Activated T-helper 1 cell treated with anti-CD3 and anti-CD28 coated beads, Interleukin-12 subunit alpha, Interleukin-12 subunit beta, Interleukin-2, Interleukin-4 antibody, amounts not matched to agents 30 ng/mL and 10 ng/mL and 1 ng/mL, durations not matched to agents 14 hours and 24 hours and 36 hours (primary cell): Measurements from ENCODE around the gene ZNF618. TPM values are rescaled to one million over a fixed set of nuclear protein-coding genes. Genes with fewer than 3 reads are reported as not detected.

ENCODE experiments used
- DNase-seq: peaks from one replicate; pipeline ENCODE4 v3.0.0; 2021; ENCODE audit warnings: low spot score
- H3K27ac Mint-ChIP-seq: one replicate; pipeline ENCODE4 v1.8.0; 2021; ENCODE audit warnings: mild to moderate bottlenecking, mixed read lengths
- H3K27me3 Mint-ChIP-seq: one replicate; pipeline ENCODE4 v1.8.0; 2022; ENCODE audit warnings: mild to moderate bottlenecking, moderate library complexity, mixed read lengths; ENCODE audit not compliant: insufficient read depth
- H3K36me3 Mint-ChIP-seq: one replicate; pipeline ENCODE4 v1.8.0; 2021; ENCODE audit warnings: low read depth, mixed read lengths
- H3K4me1 Mint-ChIP-seq: one replicate; pipeline ENCODE4 v1.8.0; 2021; ENCODE audit warnings: low read depth, mixed read lengths
- H3K4me3 Mint-ChIP-seq: one replicate; pipeline ENCODE4 v1.8.0; 2021; ENCODE audit warnings: mild to moderate bottlenecking, moderate library complexity, mixed read lengths
- H3K9me3 Mint-ChIP-seq: one replicate; pipeline ENCODE4 v1.8.0; 2021; ENCODE audit warnings: mixed read lengths
- intact Hi-C: fragments of 100-400 bp; cut with micrococcal nuclease; formaldehyde crosslinking; loops from one replicate; pipeline ENCODE4 v1.15.1; 2024
- total RNA-seq: library from RNA; stranded (reverse); gene quantifications from 2 replicates; pipeline ENCODE4 v1.2.3, GENCODE V29; 2022

Gene ZNF618
- total RNA-seq, 1 donor from 2014 or later = 0.16 TPM

DNA sequence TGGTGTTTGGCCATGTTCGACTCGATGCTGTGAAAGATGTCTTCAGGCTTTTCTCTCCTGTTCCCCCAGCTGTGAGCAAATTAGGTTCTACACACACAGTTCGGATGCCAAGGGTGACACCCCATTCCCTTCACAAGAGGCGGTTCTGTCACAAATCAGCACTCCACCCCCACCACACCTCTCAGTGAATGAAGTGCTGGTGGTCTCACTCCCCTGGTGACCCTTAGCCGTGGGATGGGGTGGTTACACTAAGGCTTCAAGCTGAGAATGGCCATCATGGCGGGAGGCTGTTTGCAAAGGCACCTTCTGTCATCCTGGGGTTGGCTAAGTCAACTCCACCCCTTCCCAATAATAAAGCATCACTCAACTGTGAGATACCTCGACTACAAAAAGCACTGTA, 175.6 kb downstream of the ZNF618 start:
- Mint-ChIP-seq H3K27me3 (no peaks in the 10 kb centered on the region), H3K4me1 (no peaks in the 10 kb centered on the region), H3K9me3 (no peaks in the 10 kb centered on the region), H3K4me3 (no peak overlapping the region), H3K27ac (no peak overlapping the region), H3K36me3 (no peaks in the 10 kb centered on the region)
- DNase-seq = no peak
- intact Hi-C loops = no loop called here

DNA sequence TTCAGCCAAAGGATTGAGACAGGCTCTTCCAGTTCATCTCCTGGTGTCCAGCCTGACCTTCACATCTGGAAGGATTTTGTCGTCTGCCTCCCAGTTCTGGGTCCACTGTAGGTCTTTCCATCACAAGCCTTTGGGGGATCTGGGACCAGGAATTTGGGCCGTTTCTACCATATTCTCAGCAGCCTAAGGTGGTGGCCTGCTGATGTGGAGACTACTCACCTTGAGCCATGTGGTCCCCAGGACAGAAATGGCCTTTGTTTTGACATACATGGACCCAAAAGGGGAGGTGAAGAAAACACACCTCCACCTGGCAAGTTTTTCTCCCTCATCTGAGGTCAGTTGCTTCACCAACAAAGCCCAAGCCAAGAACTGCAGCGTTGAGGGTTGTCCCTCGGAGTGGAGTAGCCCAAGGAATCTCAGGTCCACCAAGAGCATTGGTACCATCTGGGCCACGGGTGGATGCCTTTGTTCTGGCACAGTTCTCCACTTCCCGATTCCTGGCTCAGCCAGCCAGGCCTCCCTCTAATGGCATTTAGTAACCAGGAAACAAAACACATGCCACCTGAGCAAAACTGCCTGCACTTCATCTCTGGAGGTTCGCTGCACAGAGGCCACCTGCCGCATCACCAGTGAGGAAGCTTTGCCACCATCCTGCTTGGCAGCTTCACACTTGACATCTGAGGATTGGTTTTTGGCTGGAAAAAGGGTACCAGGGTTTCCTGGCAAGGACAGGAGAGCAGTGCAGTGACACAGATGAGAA, 177.3 kb downstream of the ZNF618 start:
- no peak overlapping the region for H3K27ac Mint-ChIP-seq
- no peak for DNase-seq
- intact Hi-C loops = no loop called here
- H3K9me3 Mint-ChIP-seq = no peaks in the 10 kb centered on the region
- H3K4me3 Mint-ChIP-seq = no peak overlapping the region
- H3K4me1 Mint-ChIP-seq = no peaks in the 10 kb centered on the region
- no peaks in the 10 kb centered on the region for H3K27me3 Mint-ChIP-seq
- no peaks in the 10 kb centered on the region for H3K36me3 Mint-ChIP-seq

DNA sequence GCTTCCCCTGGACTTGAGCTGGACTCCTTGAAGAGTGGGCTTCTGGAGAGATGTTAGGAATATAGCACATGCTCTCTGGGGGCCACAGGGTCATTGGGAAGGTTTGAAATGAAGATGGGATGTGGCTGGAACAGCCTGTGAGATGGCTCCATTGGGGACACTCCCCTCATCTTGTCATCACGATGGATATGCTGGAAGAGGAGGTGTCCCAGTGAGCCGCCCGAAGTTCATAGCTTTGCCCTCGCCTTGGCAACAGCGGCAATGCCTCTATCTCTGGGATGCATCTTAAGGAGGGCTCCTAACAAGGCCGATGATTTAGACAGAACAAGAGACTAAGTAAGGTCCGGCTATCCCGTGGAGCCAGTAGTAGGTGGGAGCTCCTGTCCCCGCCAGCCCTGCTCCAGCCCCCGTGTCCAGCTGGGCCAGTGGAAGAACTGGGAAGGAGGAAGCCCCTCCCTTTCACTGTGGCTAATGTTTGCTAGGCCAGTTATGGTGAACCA, 178.1 kb downstream of the ZNF618 start:
- no peaks in the 10 kb centered on the region for H3K4me1 Mint-ChIP-seq
- no peak for DNase-seq
- intact Hi-C loops = no loop called here

DNA sequence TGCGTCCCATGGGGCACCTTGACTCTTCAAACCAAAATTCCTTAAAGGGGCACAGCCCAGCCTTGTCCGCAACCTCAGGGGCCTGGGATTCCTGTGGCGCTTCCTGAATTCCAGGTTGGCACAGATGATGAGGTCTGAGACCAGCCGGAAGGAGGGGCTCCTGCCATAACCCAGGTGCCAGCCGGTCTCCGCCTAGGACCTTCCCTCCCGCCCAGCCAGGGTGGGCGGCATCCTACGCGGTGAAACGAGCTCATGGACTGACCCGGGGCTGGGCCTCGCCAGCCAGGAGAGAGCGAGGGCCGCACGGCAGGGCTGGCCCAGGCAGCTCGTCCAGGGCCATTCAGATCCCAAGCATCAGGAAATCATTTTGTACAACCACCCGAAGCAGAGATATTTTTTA, 179.0 kb downstream of the ZNF618 start:
- Mint-ChIP-seq H3K27ac (no peak overlapping the region), H3K9me3 (no peaks in the 10 kb centered on the region), H3K4me3 (no peak overlapping the region), H3K36me3 (no peaks in the 10 kb centered on the region), H3K4me1 (no peaks in the 10 kb centered on the region), H3K27me3 (peaks cover 2% of the 10 kb centered on the region)
- no peak for DNase-seq
- intact Hi-C loops = no loop called here

More for the DNA sequence above, 178.1 kb downstream of the ZNF618 start:
- no peak overlapping the region for H3K27ac Mint-ChIP-seq
- no peaks in the 10 kb centered on the region for H3K9me3 Mint-ChIP-seq
- no peak overlapping the region for H3K4me3 Mint-ChIP-seq
- no peaks in the 10 kb centered on the region for H3K36me3 Mint-ChIP-seq
- H3K27me3 Mint-ChIP-seq = peaks cover 2% of the 10 kb centered on the region

DNA sequence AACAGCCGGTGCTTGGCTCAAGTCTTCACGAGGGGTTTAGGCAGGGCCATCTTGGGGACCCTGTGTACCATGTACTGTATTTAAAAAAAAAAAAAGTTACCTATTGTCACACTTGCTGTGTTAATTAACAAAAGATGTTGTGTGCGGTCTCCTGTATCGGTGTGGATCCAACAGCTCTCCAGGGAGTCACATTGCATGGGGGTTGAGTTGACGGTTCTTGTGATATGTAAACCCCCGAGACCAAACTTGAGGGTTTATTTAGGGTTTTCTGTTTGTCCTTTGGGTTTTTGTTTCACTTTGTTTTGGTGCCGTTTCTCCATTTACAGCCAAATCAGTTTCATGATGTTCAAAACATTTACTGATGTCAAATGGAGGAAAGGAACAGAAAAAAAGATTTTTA, 179.8 kb downstream of the ZNF618 start:
- intact Hi-C loops = no loop called here
- no peaks in the 10 kb centered on the region for H3K36me3 Mint-ChIP-seq
- H3K27me3 Mint-ChIP-seq = peaks cover 2% of the 10 kb centered on the region
- no peaks in the 10 kb centered on the region for H3K4me1 Mint-ChIP-seq
- H3K27ac Mint-ChIP-seq = no peak overlapping the region
- no peak overlapping the region for H3K4me3 Mint-ChIP-seq
- DNase-seq = no peak
- no peaks in the 10 kb centered on the region for H3K9me3 Mint-ChIP-seq

DNA sequence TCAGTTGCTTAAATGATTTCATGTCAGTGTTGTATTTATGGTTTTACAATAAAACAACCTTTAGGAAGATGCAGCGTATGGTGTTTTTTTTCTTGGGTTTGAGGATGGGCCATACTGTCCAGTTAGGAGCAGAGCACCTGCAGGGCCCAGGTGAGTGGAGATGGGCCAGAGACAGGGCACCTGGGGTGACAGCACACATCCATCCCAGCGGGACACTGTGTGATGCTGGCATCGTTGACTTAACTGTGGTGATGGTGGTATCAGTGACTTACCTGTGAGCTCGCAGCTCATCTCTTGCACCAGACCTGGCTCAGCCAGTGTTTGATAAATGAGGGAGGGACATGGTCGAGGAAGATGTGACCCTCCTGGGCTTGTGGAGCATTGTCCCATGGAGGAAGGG, 180.4 kb downstream of the ZNF618 start:
- H3K9me3 Mint-ChIP-seq = no peaks in the 10 kb centered on the region
- H3K4me3 Mint-ChIP-seq = no peak overlapping the region
- DNase-seq = no peak
- H3K4me1 Mint-ChIP-seq = no peaks in the 10 kb centered on the region
- peaks cover 3% of the 10 kb centered on the region for H3K27me3 Mint-ChIP-seq
- no peaks in the 10 kb centered on the region for H3K36me3 Mint-ChIP-seq
- no peak overlapping the region for H3K27ac Mint-ChIP-seq
- intact Hi-C loops = no loop called here

DNA sequence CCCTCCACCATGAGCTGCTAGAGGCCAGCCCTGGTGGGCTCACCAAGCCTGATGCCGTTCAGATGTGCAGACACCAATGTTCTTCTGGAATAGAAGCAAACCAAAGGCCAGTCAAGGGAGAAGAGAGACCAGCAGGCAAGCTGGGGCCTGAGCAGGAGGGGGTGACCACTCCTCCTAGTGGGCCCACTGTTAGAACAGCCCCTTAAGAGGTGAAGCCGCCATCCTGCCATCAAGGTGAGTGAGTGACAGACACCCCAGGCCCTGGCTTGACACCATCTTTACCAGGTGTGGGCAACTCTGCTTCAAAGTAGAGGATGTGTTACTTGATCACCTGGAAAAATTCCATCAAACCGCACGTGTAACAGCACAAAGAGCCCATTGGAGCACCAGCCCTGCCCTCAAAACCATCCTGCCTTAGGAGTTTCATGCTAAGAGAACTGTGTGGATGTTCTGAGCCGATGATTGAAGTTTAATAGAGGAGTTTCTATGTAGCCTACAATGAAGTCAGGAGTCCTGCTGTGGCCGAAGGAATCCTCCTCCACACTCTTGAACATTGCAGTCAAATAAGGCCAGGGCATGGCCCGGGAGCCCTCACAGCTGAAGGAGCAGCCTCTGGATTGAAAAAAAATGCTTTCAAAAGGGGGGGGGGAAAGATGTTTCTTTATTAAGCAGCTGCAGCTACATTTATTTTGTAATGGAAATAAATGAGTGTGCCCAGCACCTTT, 181.2 kb downstream of the ZNF618 start:
- peaks cover 5% of the 10 kb centered on the region for H3K27me3 Mint-ChIP-seq

DNA sequence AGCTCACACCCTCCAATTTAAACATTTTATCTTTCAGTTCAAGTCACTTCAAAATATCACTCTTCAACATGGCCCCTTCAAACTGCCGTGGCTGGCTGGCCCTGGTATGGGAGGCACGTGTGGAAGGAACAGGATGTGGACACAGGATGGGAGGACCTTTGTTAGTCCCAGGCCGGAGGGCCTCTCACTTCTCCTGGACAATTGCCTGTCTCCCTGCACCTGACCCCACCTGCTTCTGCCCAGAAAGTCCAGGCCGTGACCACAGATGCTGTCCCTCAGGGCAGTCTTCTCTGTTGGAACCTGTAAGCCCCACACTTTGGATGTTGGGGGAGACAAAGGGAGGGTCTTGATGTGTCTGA, 182.6 kb downstream of the ZNF618 start:
- Mint-ChIP-seq H3K27ac (no peak overlapping the region), H3K4me1 (no peaks in the 10 kb centered on the region), H3K9me3 (no peaks in the 10 kb centered on the region), H3K27me3 (peaks cover 5% of the 10 kb centered on the region), H3K36me3 (no peaks in the 10 kb centered on the region), H3K4me3 (no peak overlapping the region)
- no peak for DNase-seq
- intact Hi-C loops = no loop called here

More for the DNA sequence above, 181.2 kb downstream of the ZNF618 start:
- no peak for DNase-seq
- Mint-ChIP-seq H3K27ac (no peak overlapping the region), H3K36me3 (no peaks in the 10 kb centered on the region), H3K4me3 (no peak overlapping the region), H3K9me3 (no peaks in the 10 kb centered on the region), H3K4me1 (no peaks in the 10 kb centered on the region)
- intact Hi-C loops = no loop called here

DNA sequence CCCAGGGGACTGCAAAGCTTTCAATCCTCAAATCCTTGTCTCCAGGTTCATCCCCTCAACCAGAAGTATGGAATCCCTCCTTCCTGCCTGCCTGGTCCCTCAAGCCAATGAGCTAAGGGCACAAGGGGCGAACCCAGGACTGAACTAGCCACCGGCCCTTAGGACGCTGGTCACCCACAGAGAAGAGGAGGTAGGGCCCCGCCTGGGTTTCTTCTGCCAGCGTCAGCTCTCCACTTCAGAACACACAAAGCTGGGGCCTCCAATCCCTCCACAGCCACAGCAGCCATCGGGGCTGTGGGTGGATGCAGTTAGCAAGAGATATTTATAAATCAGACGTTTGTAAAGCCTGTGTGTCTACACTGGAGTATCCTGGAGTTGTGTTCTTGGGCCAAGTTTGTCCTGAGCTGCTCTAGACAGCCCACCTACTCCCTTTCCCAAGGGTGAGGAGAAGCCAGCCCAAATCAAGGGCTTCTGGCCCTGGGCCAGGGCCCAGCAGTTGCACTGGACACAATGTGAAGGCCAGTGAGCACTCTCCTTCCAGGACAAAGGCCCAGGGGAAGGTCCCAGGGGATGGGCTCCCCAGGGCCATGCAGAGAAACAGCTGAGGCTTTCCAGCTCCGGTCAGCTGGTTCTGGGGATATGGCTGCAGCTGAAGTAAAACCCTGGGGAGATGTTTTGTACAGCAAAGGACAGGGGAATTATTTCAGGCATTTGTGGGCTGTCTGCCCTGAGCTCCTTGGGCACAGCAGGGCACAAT, 183.1 kb downstream of the ZNF618 start:
- H3K4me3 Mint-ChIP-seq = no peak overlapping the region
- peaks cover 5% of the 10 kb centered on the region for H3K27me3 Mint-ChIP-seq
- no peaks in the 10 kb centered on the region for H3K4me1 Mint-ChIP-seq
- DNase-seq = no peak
- H3K27ac Mint-ChIP-seq = no peak overlapping the region
- no peaks in the 10 kb centered on the region for H3K9me3 Mint-ChIP-seq
- intact Hi-C loops = no loop called here
- no peaks in the 10 kb centered on the region for H3K36me3 Mint-ChIP-seq

DNA sequence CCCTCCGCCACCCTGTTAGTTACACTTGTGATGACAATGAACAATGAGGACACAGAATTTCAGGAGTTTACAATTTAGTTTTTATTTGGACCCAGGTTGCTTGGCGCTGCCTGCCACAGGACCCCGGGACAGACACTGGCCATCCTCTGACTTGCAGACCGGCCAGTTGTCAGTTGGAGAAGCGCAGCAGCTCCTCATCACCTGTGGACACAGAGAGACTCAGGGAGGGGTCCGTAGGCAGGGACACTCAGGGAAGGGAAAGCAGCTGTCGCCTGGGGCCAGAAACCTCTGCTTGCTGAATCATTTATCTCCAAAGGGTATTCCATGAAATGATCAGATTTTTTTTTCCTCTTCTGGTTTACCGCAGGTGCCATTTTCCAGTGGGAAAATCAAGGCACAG, 184.0 kb downstream of the ZNF618 start:
- intact Hi-C loops = no loop called here
- H3K36me3 Mint-ChIP-seq = no peaks in the 10 kb centered on the region
- DNase-seq = no peak
- no peak overlapping the region for H3K27ac Mint-ChIP-seq
- H3K4me3 Mint-ChIP-seq = no peak overlapping the region
- H3K9me3 Mint-ChIP-seq = no peaks in the 10 kb centered on the region
- H3K4me1 Mint-ChIP-seq = no peaks in the 10 kb centered on the region
- H3K27me3 Mint-ChIP-seq = peaks cover 5% of the 10 kb centered on the region

DNA sequence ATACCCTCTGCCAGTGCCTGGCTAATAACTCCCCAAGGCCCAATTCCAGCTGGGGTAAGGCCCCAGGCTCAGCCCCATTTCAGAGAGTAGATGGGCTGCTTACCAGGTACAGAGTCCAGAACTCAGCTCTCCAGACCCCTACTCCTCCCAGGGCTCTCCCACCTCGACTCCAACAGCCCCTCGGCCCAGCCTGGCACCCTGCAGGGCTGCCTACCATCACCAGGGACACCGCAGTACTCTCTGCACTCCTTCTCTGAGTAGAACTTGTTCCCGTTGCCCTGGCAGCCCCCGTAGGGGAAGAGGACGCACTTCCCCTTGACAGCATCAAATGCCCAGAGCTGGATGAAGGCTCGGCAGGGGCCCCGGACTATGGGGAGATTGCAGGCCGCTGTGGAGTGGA, 184.6 kb downstream of the ZNF618 start:
- peaks cover 5% of the 10 kb centered on the region for H3K27me3 Mint-ChIP-seq
- no peaks in the 10 kb centered on the region for H3K9me3 Mint-ChIP-seq
- H3K36me3 Mint-ChIP-seq = no peaks in the 10 kb centered on the region
- intact Hi-C loops = no loop called here
- H3K27ac Mint-ChIP-seq = no peak overlapping the region
- H3K4me3 Mint-ChIP-seq = no peak overlapping the region
- no peaks in the 10 kb centered on the region for H3K4me1 Mint-ChIP-seq
- no peak for DNase-seq

DNA sequence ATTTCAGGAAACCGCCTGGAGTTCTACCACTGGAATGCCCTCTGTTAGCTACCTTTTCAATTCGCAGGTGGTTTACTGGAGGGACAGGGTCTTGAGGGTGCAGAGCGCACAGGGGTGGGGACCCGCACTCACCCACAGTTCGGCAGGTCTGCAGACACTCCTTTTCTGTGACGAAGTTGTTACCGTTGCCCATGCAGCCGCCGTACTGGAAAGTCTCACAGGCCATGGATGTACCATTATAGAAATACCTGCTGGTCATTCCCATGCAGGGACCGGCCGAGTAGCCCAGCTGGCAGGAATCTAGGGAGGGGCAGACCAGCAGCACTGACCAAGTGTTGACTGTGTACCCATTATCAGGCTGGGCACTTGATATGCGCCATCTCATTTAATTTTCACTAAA, 185.2 kb downstream of the ZNF618 start:
- H3K9me3 Mint-ChIP-seq = no peaks in the 10 kb centered on the region
- H3K36me3 Mint-ChIP-seq = no peaks in the 10 kb centered on the region
- H3K4me3 Mint-ChIP-seq = no peak overlapping the region
- no peak for DNase-seq
- H3K27ac Mint-ChIP-seq = no peak overlapping the region
- H3K27me3 Mint-ChIP-seq = peaks cover 5% of the 10 kb centered on the region
- intact Hi-C loops = no loop called here
- no peaks in the 10 kb centered on the region for H3K4me1 Mint-ChIP-seq
